Panc1 (cell line): ENCODE results near the gene MADD. TPM values are rescaled to one million over a fixed set of nuclear protein-coding genes. Genes with fewer than 3 reads are reported as not detected.

Experiments used
- ATAC-seq: fragments of 200-7000 bp; cut with Tn5 transposase; 2 replicates; pipeline ENCODE4 v1.9.1; 2020; ENCODE audit warnings: mild to moderate bottlenecking, moderate library complexity
- BruUV-seq: library from RNA; stranded (reverse); fragments of 400-500 nt; replicated peaks from 2 replicates; lab custom pipeline; 2021; lab: Mats Ljungman, UMichigan
- CTCF ChIA-PET: fragments of 300-600 bp; sonication (Branson Sonifier 250); formaldehyde crosslinking; loops from one replicate; lab custom pipeline; 2022; ENCODE audit warnings: antibody characterized with exemption; lab: Charles Lee
- POLR2A ChIA-PET: fragments of 300-600 bp; sonication (Branson Sonifier 250); formaldehyde crosslinking; loops from one replicate; lab custom pipeline; 2022; ENCODE audit warnings: antibody characterized with exemption; lab: Charles Lee
- DNase-seq: peaks from one replicate; pipeline ENCODE4 v3.0.0-alpha.2; 2010; ENCODE audit warnings: low read depth, low spot score
- H3K27ac ChIP-seq: 2 replicates; pipeline ENCODE4 v1.5.1; 2011; ENCODE audit warnings: mild to moderate bottlenecking, low read length, inconsistent platforms
- H3K27me3 ChIP-seq: fragments of 200-500 bp; sonication (Bioruptor generic); 2 replicates; pipeline ENCODE4 v1.6.0; 2014; ENCODE audit warnings: low read length, inconsistent platforms; ENCODE audit not compliant: control insufficient read depth, insufficient read depth
- H3K36me3 ChIP-seq: fragments of 200-500 bp; sonication (Bioruptor generic); 2 replicates; pipeline ENCODE4 v1.5.1; 2014; ENCODE audit warnings: inconsistent platforms, mild to moderate bottlenecking, low read length, moderate library complexity; ENCODE audit not compliant: control insufficient read depth, insufficient read depth
- H3K4me1 ChIP-seq: 2 replicates; pipeline ENCODE4 v1.5.1; 2011; ENCODE audit warnings: inconsistent platforms, mild to moderate bottlenecking, low read length, moderate library complexity; ENCODE audit not compliant: control insufficient read depth, insufficient read depth
- H3K4me3 ChIP-seq, 2 experiments: 2 replicates each; pipeline ENCODE4 v1.5.1; 2011 to 2012; ENCODE audit warnings: low read depth in 2 of 2, low read length in 2 of 2, mild to moderate bottlenecking in 2 of 2, inconsistent platforms in 1 of 2, moderate library complexity in 1 of 2
- H3K9me3 ChIP-seq: fragments of 200-500 bp; sonication (Bioruptor generic); 2 replicates; pipeline ENCODE4 v1.5.1; 2014; ENCODE audit warnings: low read depth, mild to moderate bottlenecking, inconsistent platforms, low read length, moderate library complexity; ENCODE audit not compliant: control insufficient read depth, insufficient read depth
- CTCF ChIP-seq: fragments of 450-650 bp; IDR thresholded peaks from 2 replicates; pipeline ENCODE4 v1.5.1; 2017; ENCODE audit warnings: mild to moderate bottlenecking
- POLR2AphosphoS5 ChIP-seq: IDR thresholded peaks from 2 replicates; pipeline ENCODE4 v1.6.1; 2012; ENCODE audit warnings: mild to moderate bottlenecking, low read depth, low read length, moderate library complexity
- SIN3A ChIP-seq: IDR thresholded peaks from 2 replicates; pipeline ENCODE4 v1.6.1; 2012; ENCODE audit warnings: low read depth, mild to moderate bottlenecking, low read length, moderate library complexity, borderline replicate concordance; ENCODE audit not compliant: insufficient read depth
- TCF7L2 ChIP-seq: IDR thresholded peaks from 2 replicates; pipeline ENCODE4 v1.6.1; 2011; ENCODE audit warnings: mild to moderate bottlenecking, low read depth, low read length, inconsistent platforms
- in situ Hi-C: cut with HindIII; loops from 2 replicates; pipeline ENCODE4 v1.10.0; 2016; ENCODE audit warnings: low sequenced_read_pairs, low pct_unique_long_range_greater_than_20kb
- intact Hi-C: fragments of 100-400 bp; cut with micrococcal nuclease; formaldehyde crosslinking; loops from one replicate; pipeline ENCODE4 v1.10.0; 2022; ENCODE audit not compliant: unreplicated experiment
- total RNA-seq: library from RNA; stranded (reverse); gene quantifications from one replicate; pipeline ENCODE4 v1.2.1, GENCODE V29; 2021; ENCODE audit not compliant: unreplicated experiment
- TF ChIP-seq, protein P1 (sequence below), 2 experiments: IDR thresholded peaks; 2 replicates each; pipeline ENCODE4 v1.6.1; 2011 to 2012; ENCODE audit warnings: low read depth in 2 of 2, control low read depth in 1 of 2, low read length in 1 of 2, mild to moderate bottlenecking in 1 of 2, moderate library complexity in 1 of 2; ENCODE audit not compliant: insufficient read depth in 1 of 2

The MADD gene
- total RNA-seq, 1 experiment from 2014 or later, result 51.1 TPM

DNA sequence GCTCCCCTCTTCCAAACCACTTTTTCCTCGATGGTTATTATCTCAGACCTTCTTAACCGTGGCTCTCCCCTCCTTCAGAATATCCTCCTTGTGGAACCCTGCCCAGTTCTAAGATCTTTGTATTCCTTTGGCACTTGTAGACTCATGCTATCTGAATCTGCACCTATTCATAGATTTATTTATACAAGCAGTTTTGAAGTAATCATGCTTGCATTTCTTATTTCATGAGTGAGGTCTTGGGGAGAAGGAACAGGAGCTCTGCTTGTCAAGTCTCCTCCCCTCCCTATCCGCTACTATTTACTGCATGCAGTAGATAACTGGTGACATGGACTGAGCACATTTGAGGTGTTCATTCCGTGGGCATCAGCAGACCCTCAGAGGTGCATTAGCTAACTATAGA is 5.4 kb upstream of the MADD start:
- POLR2A ChIA-PET, result no interaction called here
- no peaks in the 10 kb centered on the region for H3K9me3 ChIP-seq
- H3K36me3 ChIP-seq, result no peaks in the 10 kb centered on the region
- no peaks in the 10 kb centered on the region for H3K27me3 ChIP-seq
- ATAC-seq, result no peak
- in situ Hi-C loops (no loop called here), intact Hi-C loops (no loop called here)
- peak overlapping the region; percentile 20; the same call in 1 of the 2 replicates for H3K27ac ChIP-seq
- DNase-seq, result no peak
- CTCF ChIA-PET, result no interaction called here
- BruUV-seq, result no TSS peak
- H3K4me3 ChIP-seq, result no peak overlapping the region
- TF ChIP-seq TCF7L2 (no peak), SIN3A (no peak), POLR2AphosphoS5 (no peak), CTCF (no peak)
- TF ChIP-seq, protein P1, sequence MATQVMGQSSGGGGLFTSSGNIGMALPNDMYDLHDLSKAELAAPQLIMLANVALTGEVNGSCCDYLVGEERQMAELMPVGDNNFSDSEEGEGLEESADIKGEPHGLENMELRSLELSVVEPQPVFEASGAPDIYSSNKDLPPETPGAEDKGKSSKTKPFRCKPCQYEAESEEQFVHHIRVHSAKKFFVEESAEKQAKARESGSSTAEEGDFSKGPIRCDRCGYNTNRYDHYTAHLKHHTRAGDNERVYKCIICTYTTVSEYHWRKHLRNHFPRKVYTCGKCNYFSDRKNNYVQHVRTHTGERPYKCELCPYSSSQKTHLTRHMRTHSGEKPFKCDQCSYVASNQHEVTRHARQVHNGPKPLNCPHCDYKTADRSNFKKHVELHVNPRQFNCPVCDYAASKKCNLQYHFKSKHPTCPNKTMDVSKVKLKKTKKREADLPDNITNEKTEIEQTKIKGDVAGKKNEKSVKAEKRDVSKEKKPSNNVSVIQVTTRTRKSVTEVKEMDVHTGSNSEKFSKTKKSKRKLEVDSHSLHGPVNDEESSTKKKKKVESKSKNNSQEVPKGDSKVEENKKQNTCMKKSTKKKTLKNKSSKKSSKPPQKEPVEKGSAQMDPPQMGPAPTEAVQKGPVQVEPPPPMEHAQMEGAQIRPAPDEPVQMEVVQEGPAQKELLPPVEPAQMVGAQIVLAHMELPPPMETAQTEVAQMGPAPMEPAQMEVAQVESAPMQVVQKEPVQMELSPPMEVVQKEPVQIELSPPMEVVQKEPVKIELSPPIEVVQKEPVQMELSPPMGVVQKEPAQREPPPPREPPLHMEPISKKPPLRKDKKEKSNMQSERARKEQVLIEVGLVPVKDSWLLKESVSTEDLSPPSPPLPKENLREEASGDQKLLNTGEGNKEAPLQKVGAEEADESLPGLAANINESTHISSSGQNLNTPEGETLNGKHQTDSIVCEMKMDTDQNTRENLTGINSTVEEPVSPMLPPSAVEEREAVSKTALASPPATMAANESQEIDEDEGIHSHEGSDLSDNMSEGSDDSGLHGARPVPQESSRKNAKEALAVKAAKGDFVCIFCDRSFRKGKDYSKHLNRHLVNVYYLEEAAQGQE (IDR thresholded peaks at IDR 0.05; ENCODE audit: insufficient read depth in 1 of 2, low read depth in 2 of 2, low read length in 1 of 2), result no peak
- peaks cover 24% of the 10 kb centered on the region for H3K4me1 ChIP-seq

DNA sequence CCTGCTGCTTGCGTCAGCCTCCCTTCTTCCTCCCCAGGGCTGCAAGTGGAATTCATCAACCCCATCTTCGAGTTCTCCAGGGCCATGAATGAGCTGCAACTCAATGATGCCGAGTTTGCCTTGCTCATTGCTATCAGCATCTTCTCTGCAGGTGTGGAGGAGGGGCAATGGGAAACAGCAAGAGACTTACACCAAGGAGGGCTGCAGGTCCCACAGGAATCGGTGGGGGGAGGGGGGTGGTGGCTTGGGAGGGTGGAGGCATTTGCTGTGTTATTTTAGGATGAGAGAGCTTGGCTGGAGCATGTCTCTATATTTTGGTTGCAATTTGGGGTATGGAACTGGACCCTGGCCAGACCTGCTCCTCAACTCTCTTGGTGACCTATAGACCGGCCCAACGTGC is 2.1 kb upstream of the MADD start:
- Histone ChIP-seq H3K4me3 (no peak overlapping the region), H3K27ac (no peak overlapping the region; the same call in 1 of the 2 replicates), H3K9me3 (no peaks in the 10 kb centered on the region), H3K4me1 (peaks cover 39% of the 10 kb centered on the region), H3K36me3 (no peaks in the 10 kb centered on the region), H3K27me3 (no peaks in the 10 kb centered on the region)
- POLR2A ChIA-PET, result interaction anchor here (0.7 kb wide), 1 partner anchor 21 kb away, joined by 5 read pairs; no protein-coding TSS in a partner anchor
- BruUV-seq, result no TSS peak
- intact Hi-C loops (no loop called here), in situ Hi-C loops (no loop called here)
- CTCF ChIA-PET, result no interaction called here
- TF ChIP-seq CTCF (no peak), POLR2AphosphoS5 (no peak), SIN3A (no peak), TCF7L2 (no peak)
- TF ChIP-seq, protein P1 (IDR thresholded peaks at IDR 0.05; ENCODE audit: insufficient read depth in 1 of 2, low read depth in 2 of 2, low read length in 1 of 2), result no peak
- DNase-seq (no peak), ATAC-seq (no peak)
